HepG2 (cell line): ENCODE data around the gene FAM171A2.

Source experiments
- CREM ChIP-seq, 2 experiments: sonication (generic) in 1 of 2; formaldehyde crosslinking in 1 of 2; IDR thresholded peaks; 2 replicates each; pipeline versions ENCODE4 v1.4.0 to v1.6.1; 2016 to 2020; ENCODE audit warnings: antibody characterized with exemption in 1 of 2, mild to moderate bottlenecking in 1 of 2, missing genetic modification reagents in 1 of 2
- KMT2A ChIP-seq: sonication (generic); formaldehyde crosslinking; IDR thresholded peaks from 2 replicates; pipeline ENCODE4 v1.4.0; 2020; ENCODE audit warnings: missing genetic modification reagents
- PAX8 ChIP-seq: sonication (generic); formaldehyde crosslinking; IDR thresholded peaks from 2 replicates; pipeline ENCODE4 v1.8.0; 2022; ENCODE audit warnings: mild to moderate bottlenecking, missing genetic modification reagents, borderline replicate concordance
- POLR2A ChIP-seq, 2 experiments: IDR thresholded peaks; 2 replicates each; pipeline ENCODE4 v1.6.1; 2011; ENCODE audit warnings: low read depth in 2 of 2, low read length in 2 of 2, mild to moderate bottlenecking in 1 of 2, moderate library complexity in 1 of 2; ENCODE audit not compliant: insufficient read depth in 1 of 2
- RFX3 ChIP-seq: IDR thresholded peaks from 2 replicates; pipeline ENCODE4 v1.6.1; 2016; ENCODE audit warnings: missing biosample characterization, missing genetic modification reagents
- YY1 ChIP-seq: IDR thresholded peaks from 2 replicates; pipeline ENCODE4 v1.6.1; 2011; ENCODE audit warnings: low read length, low read depth, moderate library complexity, mild to moderate bottlenecking; ENCODE audit not compliant: insufficient read depth, insufficient replicate concordance

GRCh38 chr17:44307387-44308186 lies 56.1 kb downstream of the FAM171A2 start:
- no peak for TF ChIP-seq YY1
- no peak for TF ChIP-seq POLR2A (IDR thresholded peaks at IDR 0.05; ENCODE audit: insufficient read depth in 1 of 2, low read depth in 2 of 2, low read length in 2 of 2)
- no peak for TF ChIP-seq PAX8 (CRISPR knock-in tag)
- TF ChIP-seq KMT2A (CRISPR knock-in tag) = no peak
- TF ChIP-seq RFX3 (CRISPR knock-in tag) = no peak
- TF ChIP-seq CREM (IDR thresholded peaks at IDR 0.05) = no peak
- TF ChIP-seq CREM (CRISPR knock-in tag; IDR thresholded peaks at IDR 0.05) = no peak
